GM20431 (cell line): ENCODE data around the gene DCDC2C.
"Not testable (repeated sequence)": the region's sequence is repeated elsewhere in the genome, so short reads cannot be mapped to it uniquely, and the experiment has no call there.

ENCODE experiments used
- in situ Hi-C: fragments of 300-500 bp; cut with MseI, MboI; formaldehyde crosslinking; loops from one replicate; pipeline ENCODE4 v1.15.0; 2020; ENCODE audit warnings: low sequenced_read_pairs; ENCODE audit not compliant: unreplicated experiment

Gene DCDC2C

GRCh38 chr2:3805201-3805939, 102.0 kb downstream of the DCDC2C start:
- in situ Hi-C loops, result no loop called here

DNA sequence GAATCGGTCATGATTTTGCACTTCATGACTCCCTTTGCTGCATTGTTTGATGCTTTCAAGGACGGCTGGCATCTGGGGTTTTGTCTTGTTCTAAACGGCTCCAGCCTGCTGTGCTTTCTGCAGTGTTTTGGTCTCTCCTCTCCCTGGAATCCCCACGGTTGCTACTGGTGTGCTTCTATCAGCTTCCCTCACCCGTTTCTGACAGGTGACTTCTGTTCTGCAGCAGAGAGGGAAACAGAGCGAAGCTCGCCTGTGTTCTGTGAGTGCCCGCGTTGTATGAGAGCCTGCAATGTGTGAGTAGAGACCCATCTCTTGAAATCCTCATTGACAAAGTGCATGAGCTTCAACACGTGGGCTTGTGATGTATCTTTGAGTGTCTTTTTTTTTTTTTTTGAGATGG, 102.8 kb downstream of the DCDC2C start:
- in situ Hi-C loops, result no loop called here

DNA sequence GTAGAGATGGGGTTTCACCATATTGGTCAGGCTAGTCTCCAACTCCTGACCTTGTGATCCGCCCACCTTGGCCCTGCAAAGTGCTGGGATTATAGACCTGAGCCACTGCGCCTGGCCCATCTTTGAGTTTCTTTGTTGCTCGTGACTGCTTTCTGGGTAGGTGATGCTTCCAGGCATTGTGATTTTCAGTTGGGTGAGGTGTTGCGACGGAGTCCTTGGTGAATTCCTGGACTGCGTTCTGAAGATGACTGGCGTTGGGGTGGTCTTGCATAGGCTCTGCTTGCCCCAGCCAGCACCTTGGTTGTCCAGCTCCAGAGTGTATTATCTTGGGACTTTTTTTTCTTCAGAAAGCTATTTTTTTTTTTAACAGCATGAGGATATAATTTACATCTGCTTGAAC, 103.4 kb downstream of the DCDC2C start:
- in situ Hi-C loops, result no loop called here

GRCh38 chr2:3807853-3808252, 104.5 kb downstream of the DCDC2C start:
- in situ Hi-C loops, result no loop called here

- in situ Hi-C loops, result no loop called here
These were observed 111.4 kb downstream of the DCDC2C start for GRCh38 chr2:3814706-3815245.

GRCh38 chr2:3817144-3817543, 113.8 kb downstream of the DCDC2C start:
- in situ Hi-C loops, result not testable (repeated sequence)

- in situ Hi-C loops, result no loop called here
These were observed 120.4 kb downstream of the DCDC2C start for GRCh38 chr2:3823748-3824147.

DNA sequence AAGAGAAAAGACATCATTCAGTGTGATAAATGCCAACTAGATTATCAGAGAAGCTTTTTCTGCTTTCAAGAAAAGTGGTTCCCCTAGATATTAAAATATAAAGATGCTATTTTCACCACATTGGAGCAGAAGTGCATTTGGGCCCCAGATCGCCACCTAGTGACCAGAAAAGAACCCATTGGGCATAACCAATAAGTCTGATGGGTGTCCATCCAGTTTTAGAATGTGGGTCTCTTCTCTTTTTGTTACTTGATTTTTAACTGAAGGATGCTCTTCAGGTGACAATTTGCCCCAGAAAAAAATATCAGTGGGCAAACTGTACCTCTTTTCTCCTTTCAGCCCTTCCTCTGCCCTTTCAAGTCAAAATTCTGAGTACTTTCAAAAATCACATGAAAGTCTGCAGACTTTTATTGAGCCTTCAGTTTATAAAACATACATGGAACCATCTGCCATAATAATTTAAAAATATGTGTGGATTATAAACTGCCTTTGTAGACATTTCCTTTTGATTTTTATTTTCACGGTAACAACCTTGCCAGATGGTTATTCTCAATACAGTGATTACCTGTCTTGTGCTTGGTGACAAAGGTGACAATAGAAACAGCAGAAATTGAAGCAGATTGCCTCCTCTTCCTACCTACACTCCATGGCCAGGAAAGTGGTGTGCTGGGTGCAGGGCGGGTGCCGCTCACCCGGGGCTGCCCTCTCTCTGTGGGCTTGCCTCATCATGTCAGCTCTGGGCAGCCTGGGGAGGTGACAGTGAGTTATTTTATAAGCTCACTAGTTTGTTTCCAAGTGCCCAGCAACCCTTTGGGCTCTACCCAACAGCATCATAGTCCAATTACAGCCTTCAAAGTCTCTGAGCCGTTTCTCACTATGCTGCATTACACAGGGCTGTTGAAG, 124.5 kb downstream of the DCDC2C start:
- in situ Hi-C loops, result no loop called here

GRCh38 chr2:3830796-3831195, 127.4 kb downstream of the DCDC2C start:
- in situ Hi-C loops, result no loop called here

DNA sequence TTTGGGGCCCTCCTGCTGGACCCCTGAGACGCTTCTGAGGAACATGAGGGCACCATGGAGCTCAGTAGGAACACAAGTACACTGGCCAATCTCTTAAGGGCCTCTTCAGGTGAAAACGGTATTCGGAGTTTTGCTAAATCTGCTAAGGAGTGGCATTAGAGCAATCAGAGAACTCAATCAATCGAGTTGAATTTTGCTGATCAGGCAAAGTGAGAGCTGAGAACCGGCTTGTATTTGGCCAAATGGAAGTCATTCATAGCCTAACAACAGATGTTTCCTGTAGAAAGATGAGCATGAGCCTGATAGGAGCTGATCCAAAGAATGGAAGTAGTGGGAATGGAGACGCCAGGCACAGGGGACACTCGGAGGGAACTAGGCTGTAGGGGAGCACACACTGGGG, 133.7 kb downstream of the DCDC2C start:
- in situ Hi-C loops, result no loop called here

GRCh38 chr2:3838348-3838747, 135.0 kb downstream of the DCDC2C start:
- in situ Hi-C loops, result no loop called here

DNA sequence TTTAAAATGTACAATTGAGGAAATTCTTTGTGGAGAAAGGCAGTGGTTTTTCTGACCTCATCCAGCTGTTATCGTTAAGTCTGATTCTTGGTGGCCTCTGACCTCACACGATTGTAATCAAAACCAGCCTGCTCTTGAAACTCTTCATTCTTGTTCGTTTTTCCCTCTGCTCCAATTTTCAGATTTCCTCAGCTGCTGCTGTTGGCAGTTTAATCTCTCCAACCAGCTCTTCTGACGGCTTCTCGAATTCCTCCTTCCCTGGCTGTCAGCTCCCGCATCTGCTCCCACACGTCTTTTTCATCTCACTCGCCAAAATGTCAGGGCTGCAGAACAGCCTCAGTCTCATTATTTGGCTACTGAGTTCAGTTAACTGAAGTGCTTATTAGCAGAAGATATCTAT, 136.1 kb downstream of the DCDC2C start:
- in situ Hi-C loops, result no loop called here

- in situ Hi-C loops, result no loop called here
These were observed 137.3 kb downstream of the DCDC2C start for GRCh38 chr2:3840611-3841155.

DNA sequence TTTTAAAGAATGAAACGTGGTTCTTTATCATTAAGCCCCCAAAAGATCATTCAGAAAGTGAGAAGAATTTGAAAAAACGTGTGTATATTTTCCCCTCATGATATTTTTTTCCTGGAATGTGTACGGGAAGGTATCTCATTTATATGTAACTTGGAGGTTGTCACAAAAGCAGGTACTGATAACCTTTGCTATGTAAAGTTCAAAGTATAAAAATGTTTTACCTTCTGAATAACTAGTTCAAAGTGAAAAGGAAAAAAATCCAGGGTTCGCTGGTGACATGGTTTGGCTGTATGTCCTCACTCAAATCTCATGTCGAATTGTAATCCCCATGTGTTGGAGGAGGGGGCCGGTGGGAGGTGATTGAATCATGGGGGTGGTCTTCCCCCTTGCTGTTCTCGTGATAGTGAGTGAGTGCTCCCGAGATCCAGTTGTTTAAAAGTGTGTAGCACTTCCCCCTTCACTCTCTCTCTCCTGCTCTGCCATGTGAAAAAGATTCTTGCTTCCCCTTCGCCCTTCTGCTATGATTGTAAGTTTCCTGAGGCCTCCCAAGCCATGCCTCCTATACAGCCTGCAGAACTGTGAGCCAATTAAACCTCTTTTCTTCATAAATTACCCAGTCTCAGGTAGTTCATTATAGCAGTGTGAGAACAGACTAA, 144.2 kb downstream of the DCDC2C start:
- in situ Hi-C loops, result no loop called here

GRCh38 chr2:3848776-3849175, 145.4 kb downstream of the DCDC2C start:
- in situ Hi-C loops, result no loop called here

DNA sequence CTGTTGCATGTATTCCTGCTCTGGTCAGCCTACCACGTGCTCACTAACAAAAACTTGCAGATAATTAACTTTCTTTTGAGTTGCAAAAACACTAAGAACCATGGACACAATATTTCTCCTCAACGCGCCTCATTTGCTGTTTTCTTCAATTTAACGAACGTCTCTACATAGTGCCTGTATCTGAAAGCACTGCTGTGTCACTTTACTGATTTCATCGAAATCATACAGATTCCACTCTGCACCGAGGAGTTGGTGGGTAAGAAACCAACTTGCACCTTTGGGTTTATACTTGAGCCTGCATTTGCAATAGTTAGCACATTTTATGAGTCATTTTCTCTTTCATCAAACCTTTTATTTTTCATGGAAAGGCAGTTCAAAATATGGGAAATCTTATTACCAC, 145.8 kb downstream of the DCDC2C start:
- in situ Hi-C loops, result no loop called here

- in situ Hi-C loops, result no loop called here
These were observed 154.2 kb downstream of the DCDC2C start for GRCh38 chr2:3857576-3857975.

DNA sequence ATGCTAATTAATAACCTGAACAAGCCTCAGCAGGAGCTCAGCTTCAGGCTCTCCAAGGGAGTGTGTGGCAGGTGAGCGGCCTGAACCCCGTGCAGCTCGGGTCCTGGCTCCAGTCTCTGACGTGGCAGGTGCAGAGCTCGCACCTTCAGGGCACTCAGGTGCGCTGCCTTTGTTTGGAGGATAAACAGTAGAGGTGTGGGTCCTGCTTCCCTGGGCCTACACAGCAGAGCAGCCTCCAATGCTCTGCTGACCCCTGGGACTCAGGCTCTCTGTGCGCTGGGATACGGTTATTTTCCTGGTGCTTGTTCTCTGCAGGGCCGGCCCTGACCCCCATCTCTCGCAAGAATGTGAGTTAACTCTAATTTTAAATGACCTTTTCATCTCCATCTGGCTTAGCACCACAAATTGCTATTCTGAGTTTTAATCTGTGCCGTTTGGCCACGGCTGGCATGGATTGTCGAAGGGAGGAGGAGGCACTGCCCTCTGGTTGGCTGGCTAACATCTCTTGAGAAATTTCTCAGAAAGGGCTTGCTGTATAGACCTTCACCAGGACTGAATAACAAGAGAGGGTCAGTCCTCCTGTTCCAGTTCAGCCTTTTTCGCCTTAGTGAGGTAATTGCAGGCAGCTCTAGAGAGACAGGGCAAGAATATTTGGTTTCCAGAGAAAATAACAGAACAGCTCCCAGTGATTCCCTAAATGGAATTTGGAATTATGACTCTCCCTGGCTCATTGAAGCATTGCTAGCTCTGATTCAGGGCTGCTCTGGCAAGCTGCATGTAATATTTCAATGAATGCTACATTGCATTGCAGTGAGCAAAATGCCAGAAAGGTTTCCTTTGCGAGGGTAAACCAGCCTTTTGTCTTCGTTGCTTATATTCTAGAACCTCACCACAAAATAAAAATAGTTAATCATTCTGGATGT, 161.8 kb downstream of the DCDC2C start:
- in situ Hi-C loops, result no loop called here

DNA sequence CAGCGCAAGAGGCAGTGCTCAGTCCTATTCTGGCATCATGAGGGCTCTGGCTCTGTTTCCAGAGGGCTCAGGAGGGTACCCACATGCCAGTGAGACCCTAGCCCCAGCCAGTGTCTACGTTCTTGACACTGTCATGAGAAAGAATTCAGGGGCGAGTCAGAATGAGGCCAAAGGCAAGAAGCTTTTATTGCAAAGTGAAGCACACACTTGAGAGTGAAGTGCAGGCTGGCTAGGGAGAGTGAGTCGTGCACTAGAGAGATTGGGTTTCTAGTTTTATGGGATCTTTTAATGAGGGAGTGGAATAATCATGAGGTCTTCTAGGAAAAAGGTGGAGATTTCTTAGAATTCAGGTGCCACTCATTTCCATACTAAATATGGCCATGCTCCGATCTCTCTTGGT, 164.1 kb downstream of the DCDC2C start:
- in situ Hi-C loops, result no loop called here
